PC-3 (cell line): Measurements from ENCODE around the gene JADE3.

Experiments used
- CTCF ChIP-seq: fragments of 300-600 bp; sonication (generic); conservative IDR thresholded peaks from 2 replicates; pipeline ENCODE4 v1.5.1; 2017; ENCODE audit warnings: antibody characterized with exemption, low read depth, mild to moderate bottlenecking, low read length
- EZH2 ChIP-seq: fragments of 300-600 bp; sonication (generic); IDR thresholded peaks from one replicate; pipeline ENCODE4 v1.6.1; 2017; ENCODE audit warnings: antibody characterized with exemption, mild to moderate bottlenecking, low read length; ENCODE audit not compliant: unreplicated experiment

- TF ChIP-seq CTCF = peak; percentile 88
- no peak for TF ChIP-seq EZH2
Observed at GRCh38 chrX:46903458-46904242, 8.6 kb upstream of the JADE3 start.
